ENCODE measurements around the gene ACTR8.
"Not testable (repeated sequence)": the region's sequence is repeated elsewhere in the genome, so short reads cannot be mapped to it uniquely, and the experiment has no call there.

The ACTR8 gene, protein sequence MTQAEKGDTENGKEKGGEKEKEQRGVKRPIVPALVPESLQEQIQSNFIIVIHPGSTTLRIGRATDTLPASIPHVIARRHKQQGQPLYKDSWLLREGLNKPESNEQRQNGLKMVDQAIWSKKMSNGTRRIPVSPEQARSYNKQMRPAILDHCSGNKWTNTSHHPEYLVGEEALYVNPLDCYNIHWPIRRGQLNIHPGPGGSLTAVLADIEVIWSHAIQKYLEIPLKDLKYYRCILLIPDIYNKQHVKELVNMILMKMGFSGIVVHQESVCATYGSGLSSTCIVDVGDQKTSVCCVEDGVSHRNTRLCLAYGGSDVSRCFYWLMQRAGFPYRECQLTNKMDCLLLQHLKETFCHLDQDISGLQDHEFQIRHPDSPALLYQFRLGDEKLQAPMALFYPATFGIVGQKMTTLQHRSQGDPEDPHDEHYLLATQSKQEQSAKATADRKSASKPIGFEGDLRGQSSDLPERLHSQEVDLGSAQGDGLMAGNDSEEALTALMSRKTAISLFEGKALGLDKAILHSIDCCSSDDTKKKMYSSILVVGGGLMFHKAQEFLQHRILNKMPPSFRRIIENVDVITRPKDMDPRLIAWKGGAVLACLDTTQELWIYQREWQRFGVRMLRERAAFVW

DNA sequence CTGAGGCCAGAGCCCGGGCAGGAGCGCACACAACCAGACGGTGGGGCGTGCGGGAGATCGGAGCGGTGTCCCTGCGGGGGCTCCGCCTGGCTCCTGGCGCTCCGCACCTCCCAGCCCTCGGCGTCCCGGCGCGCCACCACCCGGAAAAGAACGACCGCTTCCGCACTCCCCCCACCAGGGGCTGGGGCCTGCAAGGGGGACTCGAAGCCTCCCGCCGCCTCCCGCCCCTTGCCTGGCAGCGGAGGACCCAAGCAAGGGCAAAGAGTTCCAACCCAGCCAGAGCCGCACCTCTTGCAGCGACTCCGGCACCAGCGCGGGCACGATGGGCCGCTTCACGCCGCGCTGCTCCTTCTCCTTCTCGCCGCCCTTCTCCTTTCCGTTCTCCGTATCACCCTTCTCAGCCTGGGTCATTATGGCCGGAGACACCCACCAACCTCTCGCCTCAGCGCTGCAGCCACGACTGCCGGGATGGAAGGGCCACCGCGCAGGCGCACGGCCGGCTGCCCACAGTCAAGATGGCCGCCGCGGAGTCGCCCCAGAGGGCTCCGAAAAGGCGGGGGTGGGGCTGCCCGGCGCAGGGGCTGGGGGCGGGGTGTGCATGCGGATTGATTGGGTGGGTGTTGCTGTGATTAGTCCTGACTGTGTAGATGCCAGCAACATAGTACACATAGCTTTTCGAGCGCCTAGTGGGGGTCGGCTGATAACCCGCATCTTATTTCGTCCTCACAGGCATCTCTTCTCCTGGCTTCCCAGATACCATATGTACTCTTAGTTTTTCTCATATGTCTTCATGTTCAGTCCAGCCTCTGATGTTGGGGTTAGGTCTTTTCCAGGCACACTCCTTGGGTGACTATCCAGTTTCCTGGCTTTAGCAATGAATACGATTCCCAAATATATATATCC, at the start of gene ACTR8:
TSS of gene ACTR8 (minus strand) at position 462 of the 903 bp plus-strand sequence. CDS start at position 411, 51 bp downstream.
- DNase-seq (ENCODE audit: low read depth), result peak; percentile 80

DNA sequence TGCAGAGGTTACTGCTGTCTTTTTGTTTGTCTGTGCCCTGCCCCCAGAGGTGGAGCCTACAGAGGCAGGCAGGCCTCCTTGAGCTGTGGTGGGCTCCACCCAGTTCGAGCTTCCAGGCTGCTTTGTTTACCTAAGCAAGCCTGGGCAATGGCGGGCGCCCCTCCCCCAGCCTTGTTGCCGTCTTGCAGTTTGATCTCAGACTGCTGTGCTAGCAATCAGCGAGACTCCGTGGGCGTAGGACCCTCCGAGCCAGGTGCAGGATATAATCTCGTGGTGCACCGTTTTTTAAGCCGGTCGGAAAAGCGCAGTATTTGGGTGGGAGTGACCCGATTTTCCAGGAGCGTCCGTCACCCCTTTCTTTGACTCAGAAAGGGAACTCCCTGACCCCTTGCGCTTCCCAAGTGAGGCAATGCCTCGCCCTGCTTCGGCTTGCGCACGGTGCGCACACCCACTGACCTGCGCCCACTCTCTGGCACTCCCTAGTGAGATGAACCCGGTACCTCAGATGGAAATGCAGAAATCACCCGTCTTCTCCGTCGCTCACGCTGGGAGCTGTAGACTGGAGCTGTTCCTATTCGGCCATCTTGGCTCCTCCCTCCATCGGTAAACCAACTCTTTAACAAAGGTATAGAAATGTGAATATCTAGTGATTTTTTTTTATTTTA, 45.4 kb upstream of the ACTR8 start:
- not testable (repeated sequence) for DNase-seq (ENCODE audit: low read depth)

DNA sequence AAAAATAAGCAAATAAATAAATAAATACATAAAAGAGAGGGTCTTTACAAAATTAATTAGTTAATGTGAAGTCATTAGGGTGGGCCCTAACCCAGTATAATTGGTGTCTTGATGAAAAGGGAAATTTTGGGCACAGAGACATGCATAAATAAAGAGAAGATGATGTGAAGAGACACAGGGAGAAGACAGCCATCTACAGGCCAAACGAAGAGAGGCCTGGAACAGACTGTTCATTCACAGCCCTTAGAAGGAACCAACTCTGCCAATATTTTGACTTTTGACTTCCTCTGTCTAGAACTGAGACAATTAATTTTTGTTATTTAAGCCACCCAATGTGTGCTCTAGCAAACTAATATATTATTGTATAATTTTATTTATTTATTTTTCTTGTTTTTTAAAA, 39.3 kb upstream of the ACTR8 start:
- DNase-seq (ENCODE audit: low read depth), result peak; percentile 29

DNA sequence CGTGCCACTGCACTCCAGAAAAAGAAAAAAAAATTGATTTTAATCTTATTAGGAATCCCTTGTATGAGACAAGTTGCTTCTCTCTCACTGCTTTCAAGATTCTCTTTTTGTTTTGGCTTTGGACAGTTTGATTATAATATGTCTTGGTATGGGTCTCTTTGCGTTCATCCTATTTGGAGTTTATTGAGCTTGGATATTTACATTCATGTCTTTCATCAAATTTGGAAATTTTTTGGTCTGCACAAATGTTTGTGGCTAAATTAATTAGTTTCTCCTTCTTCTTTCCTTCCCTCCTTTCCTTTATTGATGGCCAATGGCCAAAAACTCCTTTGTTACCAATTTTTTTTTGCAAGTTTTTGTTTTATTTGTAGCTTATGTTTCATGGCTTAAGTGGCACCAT, 37.8 kb upstream of the ACTR8 start:
- no peak for DNase-seq (ENCODE audit: low read depth)

DNA sequence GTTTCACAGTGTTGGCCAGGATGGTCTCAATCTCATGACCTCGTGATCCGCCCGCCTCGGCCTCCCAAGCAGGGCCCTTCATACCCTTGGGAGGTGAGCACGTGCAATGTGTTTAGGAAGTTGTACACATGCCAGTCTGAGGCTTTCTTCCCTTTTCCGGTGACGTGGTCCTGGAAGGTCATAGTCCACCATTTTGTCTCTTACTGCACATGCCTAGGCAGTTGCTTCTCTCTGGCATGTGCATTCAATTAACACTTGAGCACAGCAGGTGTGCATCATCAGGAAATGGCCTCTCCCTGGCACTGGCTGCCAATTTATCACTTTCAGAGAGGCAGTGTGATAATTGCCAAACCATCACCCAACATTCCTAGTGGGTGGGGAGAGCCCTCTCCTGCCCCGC, 31.4 kb upstream of the ACTR8 start:
- DNase-seq (ENCODE audit: low read depth), result no peak

DNA sequence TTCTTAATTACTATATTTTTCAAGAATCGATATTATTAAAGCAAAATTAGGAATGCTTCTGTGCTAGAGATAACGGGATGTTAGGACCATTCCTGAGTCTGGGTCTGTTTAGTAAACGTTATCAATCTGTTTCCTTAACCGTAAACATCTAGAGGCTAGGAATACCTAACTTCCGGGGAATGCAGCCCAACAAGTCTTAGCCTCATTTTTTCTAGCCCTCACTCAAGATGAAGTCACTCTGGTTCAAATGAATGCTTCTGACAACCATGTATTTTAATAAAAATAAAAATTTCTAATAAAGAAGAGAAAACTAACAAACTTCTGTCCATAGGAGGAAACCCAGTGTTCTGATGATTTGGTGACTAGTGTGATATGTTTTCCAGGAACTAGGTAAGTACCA, 20.8 kb upstream of the ACTR8 start:
- no peak for DNase-seq (ENCODE audit: low read depth)

DNA sequence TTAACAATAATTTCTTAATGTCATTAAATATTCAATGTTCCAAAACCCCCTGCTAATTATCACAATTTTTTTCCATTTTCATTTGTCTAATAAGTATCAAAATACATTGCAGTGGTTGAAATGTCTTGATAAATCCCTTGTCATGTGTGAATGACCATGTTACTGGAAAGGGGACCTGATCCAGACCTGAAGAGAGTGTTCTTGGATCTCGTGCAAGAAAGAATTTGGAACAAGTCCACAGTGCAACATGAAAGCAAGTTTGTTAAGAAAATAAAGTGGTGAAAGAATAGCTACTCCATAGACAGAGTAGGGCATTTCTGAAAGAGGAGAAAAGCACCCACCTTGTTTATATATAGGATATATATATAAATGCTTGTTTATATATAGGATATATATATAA, 20.1 kb upstream of the ACTR8 start:
- no peak for DNase-seq (ENCODE audit: low read depth)

DNA sequence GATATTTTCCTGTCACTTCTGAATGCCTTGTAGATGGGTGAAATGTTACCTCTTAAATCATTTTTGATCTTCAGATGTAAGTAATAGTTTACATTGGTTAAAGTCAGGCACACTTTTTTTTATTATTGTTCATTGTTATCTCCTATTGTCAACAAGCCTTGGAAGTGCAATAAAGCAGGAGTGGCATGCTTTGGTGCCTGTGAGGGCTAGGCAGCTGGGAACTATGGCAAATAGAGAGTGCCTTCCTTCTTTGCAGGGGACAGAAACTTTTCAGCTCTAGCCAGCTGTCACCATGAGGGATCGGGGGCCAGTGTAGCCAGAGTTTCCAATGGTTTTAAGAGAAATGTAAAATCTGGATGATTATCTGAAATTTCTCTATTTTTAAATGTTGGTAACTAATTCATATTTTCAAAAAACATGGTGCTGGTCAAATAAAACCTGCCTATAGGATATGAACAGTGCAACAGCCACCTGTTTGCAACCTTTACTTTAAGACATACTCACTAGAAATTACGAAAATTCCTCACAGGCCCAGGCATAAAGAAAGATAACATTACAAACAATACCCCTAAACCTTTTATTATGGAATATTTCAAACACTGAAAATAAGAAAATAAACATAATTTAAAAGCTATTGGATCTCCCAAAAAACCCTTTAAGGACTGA, 18.8 kb upstream of the ACTR8 start:
- no peak for DNase-seq (ENCODE audit: low read depth)

DNA sequence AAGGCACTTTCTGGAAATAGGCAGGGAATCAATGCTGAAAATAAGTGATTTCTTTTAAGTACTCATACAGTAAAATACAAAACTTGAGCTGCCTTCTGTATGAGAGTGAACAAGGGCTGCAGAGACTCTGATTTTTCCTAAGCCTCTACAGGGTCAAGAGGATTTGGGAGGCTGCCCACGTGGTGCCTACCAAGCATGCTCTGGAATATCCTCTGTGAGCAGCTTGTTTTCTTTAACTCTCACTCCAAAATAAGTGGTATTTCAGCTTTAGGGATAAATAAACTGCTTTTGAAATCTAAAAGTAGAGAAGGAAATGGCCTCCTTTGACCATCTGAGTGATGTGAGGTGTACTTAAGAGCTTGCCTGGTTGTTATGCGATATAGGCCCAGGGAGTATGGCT, 17.8 kb upstream of the ACTR8 start:
- DNase-seq (ENCODE audit: low read depth), result no peak

DNA sequence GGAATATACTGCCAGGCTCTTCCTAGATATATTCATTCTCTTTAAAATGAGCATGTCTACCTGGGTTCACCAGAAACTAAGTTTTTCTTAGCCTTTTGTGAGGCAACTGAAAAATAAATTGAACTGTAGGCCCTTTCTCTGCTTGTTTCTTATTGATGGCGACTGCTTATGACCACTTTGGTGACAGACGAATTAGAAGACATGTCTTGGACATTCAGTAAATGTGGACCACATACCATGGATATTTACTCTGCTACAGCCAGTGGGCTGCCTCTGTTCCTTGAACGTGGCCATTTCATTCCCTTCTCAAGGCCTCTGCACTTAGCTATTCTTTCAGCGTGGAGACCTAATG, 10.3 kb upstream of the ACTR8 start:
- DNase-seq (ENCODE audit: low read depth), result no peak

DNA sequence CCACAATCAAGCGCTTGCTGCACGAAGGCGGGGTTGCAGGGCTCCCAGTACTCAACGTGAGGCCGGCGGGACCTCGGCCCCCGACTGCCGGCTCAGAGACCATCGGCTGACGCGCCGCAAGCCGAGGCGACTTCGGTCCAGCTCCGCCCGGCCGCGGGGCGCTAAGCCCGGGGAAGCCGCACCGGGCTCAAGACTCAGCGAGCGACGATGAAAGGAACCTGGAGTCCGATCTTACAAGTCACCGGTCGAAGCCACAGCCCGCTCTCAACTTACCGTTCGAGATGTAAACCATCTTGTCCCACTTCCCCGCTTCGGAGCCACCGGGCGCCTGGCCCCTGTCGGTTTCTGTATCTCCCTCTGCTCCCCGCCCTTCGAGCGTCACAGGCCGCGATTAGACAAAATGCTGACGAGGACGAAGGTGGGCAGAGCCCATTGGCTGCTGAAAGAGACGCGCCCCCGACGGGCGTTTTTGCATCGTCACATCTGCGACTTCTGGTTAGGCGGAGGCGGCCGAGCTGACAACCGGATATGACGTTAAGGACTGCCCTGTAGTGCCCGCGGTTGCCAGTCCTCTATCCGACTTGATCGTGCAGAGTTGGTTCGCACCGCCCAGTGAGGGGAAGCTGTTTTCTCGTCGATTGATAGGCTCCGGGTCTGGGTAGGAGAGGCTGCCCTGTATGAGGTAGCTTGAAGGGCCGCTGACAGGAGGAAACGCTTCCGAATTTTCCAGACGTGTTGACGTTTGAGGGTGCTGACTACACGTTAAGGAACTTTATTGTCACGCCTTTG, 9.7 kb upstream of the ACTR8 start, which contains the start of gene SELENOK:
TSS of gene SELENOK (minus strand) at position 363 of the 789 bp plus-strand sequence.
- DNase-seq (ENCODE audit: low read depth), result peak; percentile 100

DNA sequence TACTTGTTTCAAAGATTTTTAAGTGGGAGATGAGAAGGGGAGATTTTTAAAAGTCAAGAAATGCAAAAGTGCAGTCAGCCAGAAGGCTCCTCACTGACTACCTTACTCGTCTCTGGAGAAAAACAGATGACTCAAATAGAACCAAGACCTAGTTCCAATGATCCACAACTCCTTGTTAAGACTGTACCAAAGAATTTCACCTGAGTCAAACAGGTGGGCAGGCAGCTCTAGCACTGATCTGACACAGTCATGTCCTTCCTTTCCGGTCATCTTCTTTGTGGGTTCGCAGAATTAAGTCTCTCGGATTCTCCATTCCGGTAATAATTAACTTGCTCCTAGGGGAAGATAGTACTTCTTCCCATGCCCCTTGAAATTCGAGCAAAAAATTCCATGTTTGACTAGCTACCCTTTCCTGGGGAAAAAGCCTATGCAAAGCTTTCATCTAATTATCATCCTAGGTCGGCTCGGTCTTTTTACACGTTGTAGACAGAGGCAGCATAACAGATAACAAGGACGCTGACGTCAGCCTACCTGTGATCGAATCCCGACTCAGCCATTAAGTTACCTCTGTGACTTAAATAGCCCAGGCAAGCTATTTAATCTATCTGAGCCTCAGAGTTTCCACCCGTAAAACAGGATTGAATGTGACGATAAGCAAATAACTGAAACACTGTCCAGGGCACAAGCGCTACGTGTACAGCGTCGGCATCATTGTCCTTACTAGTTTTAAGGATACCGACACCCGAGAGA, 8.9 kb upstream of the ACTR8 start:
- peak; percentile 44 for DNase-seq (ENCODE audit: low read depth)

DNA sequence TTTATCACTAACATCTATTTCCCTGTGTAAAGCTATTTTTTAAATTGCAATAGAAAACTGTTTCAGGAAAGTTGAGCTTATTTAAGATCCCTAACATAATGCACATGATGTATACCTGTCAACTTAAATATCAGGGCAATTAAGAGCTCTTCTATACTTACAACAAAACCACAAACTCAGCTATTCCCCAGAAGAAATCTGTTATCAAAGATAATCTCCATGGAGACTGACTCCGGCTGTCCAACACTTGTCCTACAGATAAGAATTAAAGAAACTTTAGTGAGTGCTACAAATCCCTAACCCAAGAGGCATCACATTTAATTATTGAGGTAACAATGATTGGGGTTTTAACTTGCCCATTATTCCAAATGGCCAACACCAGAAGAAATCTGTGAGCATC, 6.3 kb upstream of the ACTR8 start:
- DNase-seq (ENCODE audit: low read depth), result no peak

DNA sequence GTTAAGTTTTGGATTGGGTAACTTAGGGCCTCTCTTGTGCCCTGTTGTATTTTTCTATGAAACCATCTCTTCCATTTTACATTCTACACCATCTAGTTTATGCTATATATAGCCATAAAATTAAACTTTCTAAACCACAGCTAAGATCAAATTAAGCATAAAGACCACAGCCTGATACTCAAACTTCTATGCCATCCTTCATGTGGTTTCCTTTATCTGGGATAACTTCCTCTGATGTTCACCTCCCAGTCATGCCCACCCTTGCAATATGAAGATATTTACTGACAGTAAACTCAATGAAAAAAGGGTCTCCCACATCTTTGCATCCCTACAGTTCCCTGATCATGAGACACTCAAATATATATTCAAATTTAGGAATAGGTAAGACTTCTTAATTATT, 5.5 kb upstream of the ACTR8 start:
- no peak for DNase-seq (ENCODE audit: low read depth)

DNA sequence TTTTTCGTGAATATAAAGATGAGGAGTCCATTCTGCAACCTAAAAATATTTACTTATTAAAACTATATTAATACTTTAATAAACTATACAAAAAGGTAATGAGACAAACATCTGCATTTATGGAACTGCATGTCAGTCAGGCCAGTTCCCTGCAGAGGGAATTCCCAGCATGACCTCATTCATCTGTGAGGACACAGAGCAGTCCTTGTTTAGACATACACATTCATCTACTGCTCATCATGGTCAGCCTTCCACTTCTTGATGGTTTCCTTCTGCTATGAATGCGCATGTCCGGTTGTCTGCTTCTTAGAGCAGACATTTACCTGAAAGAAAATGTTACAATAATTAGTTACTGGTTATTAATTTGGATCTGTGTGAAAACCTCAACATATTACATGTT, 3.3 kb upstream of the ACTR8 start:
- DNase-seq (ENCODE audit: low read depth), result peak; percentile 41

DNA sequence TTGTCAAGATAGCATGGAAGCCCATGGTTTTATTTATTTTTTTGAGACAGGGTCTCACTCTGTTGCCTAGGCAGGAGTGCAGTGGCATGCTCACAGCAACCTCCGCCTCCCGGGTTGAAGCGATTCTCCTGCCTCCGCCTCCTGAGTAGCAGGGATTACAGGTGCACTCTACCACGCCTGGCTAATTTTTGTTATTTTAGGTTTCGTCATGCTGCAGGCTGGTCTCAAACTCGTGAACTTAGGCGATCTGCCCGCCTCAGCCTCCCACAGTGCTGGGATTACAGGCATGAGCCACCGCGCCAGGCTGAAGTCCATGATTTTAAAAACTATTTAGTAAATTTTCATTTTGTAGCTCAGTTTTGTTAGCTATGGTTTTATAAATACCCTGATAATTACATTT, 2.7 kb upstream of the ACTR8 start:
- no peak for DNase-seq (ENCODE audit: low read depth)

DNA sequence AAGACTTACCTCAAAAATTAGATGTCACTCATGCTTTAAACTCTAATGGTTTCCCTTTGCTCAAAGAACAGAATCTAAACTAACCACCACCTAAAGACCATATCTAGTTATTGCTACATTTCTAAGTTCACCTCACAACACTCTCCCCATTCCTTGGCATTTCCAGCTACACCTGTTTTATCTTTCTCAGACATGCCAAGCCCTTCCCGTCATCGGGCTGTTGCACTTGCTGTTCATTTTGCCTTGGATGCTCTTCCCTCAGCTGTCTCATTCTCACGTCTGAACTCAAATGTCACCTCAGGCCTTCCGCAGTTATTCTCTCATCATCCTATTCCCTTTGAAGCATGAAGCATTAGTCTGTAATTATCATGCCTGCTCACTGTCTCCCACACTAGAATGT, 1.1 kb upstream of the ACTR8 start:
- DNase-seq (ENCODE audit: low read depth), result no peak

DNA sequence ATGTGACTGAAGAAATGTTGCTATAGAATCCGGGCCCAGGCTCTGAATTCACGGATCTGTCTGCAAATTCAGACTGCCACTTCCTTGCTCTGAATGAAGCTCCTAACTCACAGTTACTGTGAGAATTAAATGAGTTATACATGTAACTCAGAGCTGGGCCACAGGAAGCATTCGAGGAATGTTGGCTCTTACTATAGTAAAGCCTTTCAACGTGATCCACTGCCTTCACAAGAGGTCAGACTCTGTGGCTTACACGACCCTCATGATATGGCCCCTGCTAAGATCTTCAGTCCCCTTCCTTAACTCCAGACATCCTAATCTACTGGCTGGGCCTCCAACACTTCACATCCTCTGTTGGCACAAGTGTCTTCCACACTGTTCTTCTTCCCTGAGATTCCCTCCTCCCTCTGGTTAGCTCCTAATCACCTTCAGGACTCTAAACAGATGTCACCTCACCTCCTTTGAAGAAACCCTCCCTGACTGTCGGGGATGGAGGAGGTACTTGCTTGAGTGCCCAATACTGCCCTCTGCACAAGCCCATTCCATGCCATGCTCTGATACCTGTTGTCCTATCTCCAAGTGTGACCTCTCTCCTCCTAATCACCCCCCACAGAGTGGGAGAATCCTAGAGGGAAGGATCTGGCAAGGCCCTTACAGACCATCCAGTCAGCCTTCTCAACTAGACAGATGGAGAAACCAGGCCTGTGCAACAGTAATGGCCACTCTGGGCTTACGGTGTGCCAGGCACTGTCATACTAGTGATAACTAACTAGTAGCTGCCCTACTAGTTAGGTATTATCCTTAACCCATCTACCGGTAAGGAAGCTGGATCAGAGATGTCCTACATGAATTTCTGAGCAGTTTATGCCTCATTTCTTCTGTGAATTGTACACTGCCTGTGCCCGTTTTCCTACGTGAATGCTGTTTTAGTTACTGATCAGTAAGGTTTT, 1.3 kb downstream of the ACTR8 start:
- peak; percentile 72 for DNase-seq (ENCODE audit: low read depth)

Measured in iris pigment epithelial cell (primary cell).